ENCODE data around the gene PWWP2A. TPM values are rescaled to one million over a fixed set of nuclear protein-coding genes. Genes with fewer than 3 reads are reported as not detected.

The PWWP2A gene
- polyA plus RNA-seq, 1 experiment: 8.7 TPM

GRCh38 chr5:160158087-160158486 is 38.8 kb upstream of the PWWP2A start:
- Histone ChIP-seq H3K27me3 (ENCODE audit: control insufficient read depth, insufficient read depth, low read length) (no peaks in the 10 kb centered on the region), H3K4me3 (ENCODE audit: low read depth, low read length) (no peak overlapping the region), H3K36me3 (ENCODE audit: control insufficient read depth, insufficient read depth, low read length) (no peaks in the 10 kb centered on the region)
- no peak for TF ChIP-seq CTCF (IDR thresholded peaks at IDR 0.05; ENCODE audit: insufficient read depth, low read depth, low read length)
- CTCF ChIA-PET: no interaction called here
- DNase-seq (ENCODE audit: low read depth): no peak
- POLR2A ChIA-PET: no interaction called here

GRCh38 chr5:160155017-160155750 is 35.9 kb upstream of the PWWP2A start:
- DNase-seq (ENCODE audit: low read depth): no peak
- CTCF ChIA-PET: no interaction called here
- no peak for TF ChIP-seq CTCF (IDR thresholded peaks at IDR 0.05; ENCODE audit: insufficient read depth, low read depth, low read length)
- Histone ChIP-seq H3K27me3 (ENCODE audit: control insufficient read depth, insufficient read depth, low read length) (no peaks in the 10 kb centered on the region), H3K4me3 (ENCODE audit: low read depth, low read length) (no peak overlapping the region), H3K36me3 (ENCODE audit: control insufficient read depth, insufficient read depth, low read length) (no peaks in the 10 kb centered on the region)
- POLR2A ChIA-PET: no interaction called here

DNA sequence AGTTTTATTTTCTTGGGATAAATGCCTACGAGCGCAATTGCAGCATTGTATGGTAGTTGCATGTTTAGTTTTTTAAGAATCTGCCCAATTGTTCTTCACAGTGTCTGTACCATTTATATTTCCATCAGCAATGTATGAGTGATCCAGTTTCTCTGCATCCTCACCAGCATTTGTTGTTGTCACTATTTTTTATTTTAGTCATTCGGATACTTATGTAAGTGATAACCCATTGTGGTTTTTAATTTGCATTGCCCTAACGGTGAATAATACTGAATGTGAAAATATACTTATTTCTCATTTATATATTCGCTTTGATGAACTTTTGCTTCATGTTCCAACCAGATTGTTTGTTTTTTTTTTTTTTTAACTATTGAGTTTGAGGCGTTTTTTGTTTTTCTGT is 33.7 kb upstream of the PWWP2A start:
- no peak for TF ChIP-seq CTCF (IDR thresholded peaks at IDR 0.05; ENCODE audit: insufficient read depth, low read depth, low read length)
- no peak overlapping the region for H3K4me3 ChIP-seq (ENCODE audit: low read depth, low read length)
- POLR2A ChIA-PET: no interaction called here

DNA sequence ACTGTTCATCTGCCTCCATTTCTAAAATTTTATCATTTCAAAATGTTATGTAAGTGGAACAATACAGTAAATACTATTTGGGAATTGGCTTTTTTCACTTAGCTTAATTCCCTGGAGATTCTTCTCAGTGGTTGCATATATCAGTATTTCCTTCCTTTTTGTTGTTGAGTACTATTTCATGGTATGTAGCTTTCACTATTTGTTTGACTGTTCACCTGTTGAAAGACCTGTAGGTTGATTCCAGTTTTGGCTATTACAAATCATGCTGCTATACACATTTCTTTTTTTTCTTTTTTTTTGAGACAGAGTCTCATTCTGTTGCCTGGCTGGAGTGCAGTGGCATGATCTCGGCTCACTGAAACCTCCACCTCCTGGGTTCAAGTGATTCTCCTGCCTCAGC is 33.0 kb upstream of the PWWP2A start:
- no peaks in the 10 kb centered on the region for H3K27me3 ChIP-seq (ENCODE audit: control insufficient read depth, insufficient read depth, low read length)
- TF ChIP-seq CTCF (IDR thresholded peaks at IDR 0.05; ENCODE audit: insufficient read depth, low read depth, low read length): no peak
- no peak for DNase-seq (ENCODE audit: low read depth)
- H3K4me3 ChIP-seq (ENCODE audit: low read depth, low read length): no peak overlapping the region
- ChIA-PET POLR2A (no interaction called here), CTCF (no interaction called here)
- no peaks in the 10 kb centered on the region for H3K36me3 ChIP-seq (ENCODE audit: control insufficient read depth, insufficient read depth, low read length)

More for the DNA sequence above, 33.7 kb upstream of the PWWP2A start:
- H3K36me3 ChIP-seq (ENCODE audit: control insufficient read depth, insufficient read depth, low read length): no peaks in the 10 kb centered on the region
- CTCF ChIA-PET: no interaction called here
- H3K27me3 ChIP-seq (ENCODE audit: control insufficient read depth, insufficient read depth, low read length): no peaks in the 10 kb centered on the region
- DNase-seq (ENCODE audit: low read depth): no peak

DNA sequence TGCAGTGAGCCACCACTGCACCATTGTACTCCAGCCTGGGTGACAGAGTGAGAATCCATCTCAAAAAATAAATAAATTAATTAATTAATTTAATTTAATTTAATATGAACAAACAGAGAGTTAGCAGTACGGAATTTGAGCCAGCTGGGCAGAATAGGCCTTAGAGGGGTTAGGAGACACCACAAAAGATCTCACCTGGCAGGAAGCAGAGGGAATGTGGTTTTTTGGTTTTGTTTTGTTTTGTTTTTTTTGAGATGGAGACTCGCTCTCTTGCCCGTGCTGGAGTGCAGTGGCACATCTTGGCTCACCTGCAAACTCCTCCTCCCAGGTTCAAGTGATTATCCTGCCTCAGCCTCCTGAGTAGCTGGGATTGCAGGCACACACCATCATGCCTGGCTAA is 31.8 kb upstream of the PWWP2A start:
- CTCF ChIA-PET: no interaction called here
- POLR2A ChIA-PET: no interaction called here
- Histone ChIP-seq H3K36me3 (ENCODE audit: control insufficient read depth, insufficient read depth, low read length) (no peaks in the 10 kb centered on the region), H3K27me3 (ENCODE audit: control insufficient read depth, insufficient read depth, low read length) (no peaks in the 10 kb centered on the region), H3K4me3 (ENCODE audit: low read depth, low read length) (no peak overlapping the region)
- DNase-seq (ENCODE audit: low read depth): no peak
- TF ChIP-seq CTCF (IDR thresholded peaks at IDR 0.05; ENCODE audit: insufficient read depth, low read depth, low read length): no peak

Data from BJ (cell line).